ENCODE measurements around the gene DFFA.

GRCh38 chr1:10521537-10522157 lies 49.3 kb upstream of the DFFA start:
- TF ChIP-seq CTCF (IDR thresholded peaks at IDR 0.05; ENCODE audit: extremely low read depth in 1 of 2, insufficient read depth in 1 of 2, low read depth in 1 of 2, low read length in 2 of 2): no peak
- no peak for TF ChIP-seq POLR2A (IDR thresholded peaks at IDR 0.05; ENCODE audit: low read depth, low read length)
- TF ChIP-seq MYC (IDR thresholded peaks at IDR 0.05; ENCODE audit: low read depth, low read length): no peak
